Activated T-helper 1 cell treated with anti-CD3 and anti-CD28 coated beads, Interleukin-12 subunit alpha, Interleukin-12 subunit beta, Interleukin-2, Interleukin-4 antibody, amounts not matched to agents 30 ng/mL and 10 ng/mL and 1 ng/mL, durations not matched to agents 14 hours and 24 hours and 36 hours (primary cell): Measurements from ENCODE around the gene GARRE1. TPM values are rescaled to one million over a fixed set of nuclear protein-coding genes. Genes with fewer than 3 reads are reported as not detected.
"Not testable (repeated sequence)": the region's sequence is repeated elsewhere in the genome, so short reads cannot be mapped to it uniquely, and the experiment has no call there.

Experiments used
- DNase-seq: peaks from one replicate; pipeline ENCODE4 v3.0.0; 2021; ENCODE audit warnings: low spot score
- H3K27ac Mint-ChIP-seq: one replicate; pipeline ENCODE4 v1.8.0; 2021; ENCODE audit warnings: mild to moderate bottlenecking, mixed read lengths
- H3K27me3 Mint-ChIP-seq: one replicate; pipeline ENCODE4 v1.8.0; 2022; ENCODE audit warnings: mild to moderate bottlenecking, moderate library complexity, mixed read lengths; ENCODE audit not compliant: insufficient read depth
- H3K36me3 Mint-ChIP-seq: one replicate; pipeline ENCODE4 v1.8.0; 2021; ENCODE audit warnings: low read depth, mixed read lengths
- H3K4me1 Mint-ChIP-seq: one replicate; pipeline ENCODE4 v1.8.0; 2021; ENCODE audit warnings: low read depth, mixed read lengths
- H3K4me3 Mint-ChIP-seq: one replicate; pipeline ENCODE4 v1.8.0; 2021; ENCODE audit warnings: mild to moderate bottlenecking, moderate library complexity, mixed read lengths
- H3K9me3 Mint-ChIP-seq: one replicate; pipeline ENCODE4 v1.8.0; 2021; ENCODE audit warnings: mixed read lengths
- intact Hi-C: fragments of 100-400 bp; cut with micrococcal nuclease; formaldehyde crosslinking; loops from one replicate; pipeline ENCODE4 v1.15.1; 2024
- total RNA-seq: library from RNA; stranded (reverse); gene quantifications from 2 replicates; pipeline ENCODE4 v1.2.3, GENCODE V29; 2022

GARRE1 gene
- total RNA-seq, 1 donor from 2014 or later = 13.1 TPM

DNA sequence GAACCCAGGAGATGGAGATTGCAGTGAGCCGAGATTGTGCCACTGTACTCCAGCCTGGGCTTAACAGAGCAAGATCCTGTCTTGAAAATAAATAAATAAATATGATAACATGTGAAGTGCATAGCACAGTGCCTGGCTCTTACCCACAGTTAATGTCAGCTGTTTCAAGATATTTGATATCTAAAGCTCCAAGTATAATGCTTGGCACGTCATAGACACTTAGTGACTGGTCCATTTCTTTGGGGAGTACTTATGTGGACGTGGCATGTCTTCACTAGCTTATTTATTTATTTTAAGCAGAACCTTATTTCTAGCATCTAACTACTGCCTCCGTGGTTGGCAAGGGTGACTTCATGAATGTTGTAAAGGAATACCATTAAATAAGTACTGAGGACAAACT is 18.8 kb downstream of the GARRE1 start:
- intact Hi-C loops = no loop called here
- Mint-ChIP-seq H3K36me3 (peaks cover 19% of the 10 kb centered on the region), H3K27ac (no peak overlapping the region), H3K4me1 (peaks cover 22% of the 10 kb centered on the region), H3K27me3 (peaks cover 4% of the 10 kb centered on the region), H3K4me3 (no peak overlapping the region), H3K9me3 (no peaks in the 10 kb centered on the region)
- no peak for DNase-seq

DNA sequence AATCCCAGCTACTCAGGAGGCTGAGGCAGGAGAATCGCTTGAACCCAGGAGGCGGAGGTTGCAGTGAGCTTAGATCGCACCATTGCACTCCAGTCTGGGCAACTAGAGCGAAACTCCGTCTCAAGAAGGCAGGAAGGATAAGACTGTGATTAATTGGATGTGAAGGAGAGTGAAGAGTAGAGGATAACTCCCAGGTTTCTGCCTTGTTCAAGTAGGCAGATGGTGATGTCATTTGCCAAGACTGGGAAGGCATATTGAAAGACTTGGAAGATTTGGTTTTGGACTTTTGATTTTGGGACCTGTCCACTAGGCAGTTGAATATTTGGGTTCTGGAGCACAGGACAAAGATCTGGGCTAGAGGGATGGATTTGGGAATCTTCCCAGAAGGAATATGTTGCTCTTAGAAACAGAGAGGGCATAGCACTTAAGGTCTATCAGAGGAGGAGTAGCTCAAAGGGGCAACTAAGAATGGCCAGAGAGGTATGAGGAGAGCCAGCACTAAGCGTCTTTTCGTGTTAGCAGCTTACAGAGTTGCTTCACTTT is 20.0 kb downstream of the GARRE1 start:
- Mint-ChIP-seq H3K4me1 (peaks cover 22% of the 10 kb centered on the region), H3K36me3 (peaks cover 14% of the 10 kb centered on the region)
- intact Hi-C loops = no loop called here

DNA sequence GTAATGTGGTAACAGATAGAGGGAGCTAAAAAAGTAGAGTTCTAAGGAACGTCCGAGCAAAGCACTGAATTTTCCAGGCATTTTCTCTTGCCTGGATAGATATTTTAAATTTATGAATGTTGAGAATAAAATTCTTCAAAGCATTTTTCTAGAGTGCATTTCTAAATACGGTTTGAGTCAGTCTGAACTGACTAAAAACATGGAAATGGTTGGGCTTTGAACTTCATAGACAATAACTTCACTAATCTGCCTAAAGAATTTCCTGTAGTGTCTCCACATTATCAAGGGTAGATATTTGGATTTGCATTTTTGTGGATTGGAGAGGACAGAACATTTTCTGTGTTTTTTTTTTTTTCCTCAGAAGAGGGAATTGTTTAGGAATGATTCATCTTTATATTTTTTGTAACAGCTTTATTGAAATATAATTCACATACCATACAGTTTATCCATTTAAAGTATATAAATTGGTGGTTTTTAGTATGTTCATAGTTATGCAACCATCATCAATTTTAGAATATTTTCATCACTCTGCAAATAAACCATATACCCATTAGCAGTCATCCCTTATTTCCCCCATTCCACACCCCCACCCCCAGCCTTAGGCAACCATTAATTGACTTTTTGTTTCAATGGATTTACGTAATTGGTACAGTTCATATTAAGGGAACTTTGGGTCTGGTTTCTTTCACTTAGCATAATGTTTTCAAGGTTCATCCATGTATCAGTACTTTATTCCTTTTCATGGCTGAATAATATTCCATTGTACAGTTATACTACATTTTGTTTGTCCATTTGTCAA is 20.7 kb downstream of the GARRE1 start:
- H3K4me1 Mint-ChIP-seq = peaks cover 15% of the 10 kb centered on the region
- H3K27ac Mint-ChIP-seq = no peak overlapping the region
- H3K36me3 Mint-ChIP-seq = peaks cover 12% of the 10 kb centered on the region
- H3K4me3 Mint-ChIP-seq = no peak overlapping the region
- intact Hi-C loops = no loop called here
- DNase-seq = no peak
- H3K27me3 Mint-ChIP-seq = no peaks in the 10 kb centered on the region
- no peaks in the 10 kb centered on the region for H3K9me3 Mint-ChIP-seq

More for the DNA sequence above, 20.0 kb downstream of the GARRE1 start:
- DNase-seq = no peak
- no peak overlapping the region for H3K4me3 Mint-ChIP-seq
- H3K27ac Mint-ChIP-seq = no peak overlapping the region
- no peaks in the 10 kb centered on the region for H3K9me3 Mint-ChIP-seq
- no peaks in the 10 kb centered on the region for H3K27me3 Mint-ChIP-seq

DNA sequence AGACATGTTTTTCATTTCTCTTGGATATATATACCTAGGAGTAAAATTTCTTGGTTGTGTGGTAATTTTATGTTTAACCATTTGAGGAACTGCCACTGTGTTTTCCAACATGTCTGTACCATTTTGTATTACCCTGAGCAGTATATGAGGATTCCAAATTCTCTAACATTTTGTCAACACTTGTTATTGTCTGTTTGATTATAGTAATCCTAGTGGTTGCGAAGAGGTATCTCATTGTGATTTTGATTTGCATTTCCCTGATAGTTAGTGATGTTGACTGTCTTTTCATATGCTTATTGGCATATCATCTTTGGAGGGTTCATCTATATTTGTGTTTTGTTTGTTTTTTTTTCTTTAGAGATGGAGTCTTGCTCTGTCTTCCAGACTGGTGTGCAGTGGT is 21.4 kb downstream of the GARRE1 start:
- no peak overlapping the region for H3K4me3 Mint-ChIP-seq
- no peaks in the 10 kb centered on the region for H3K9me3 Mint-ChIP-seq
- intact Hi-C loops = no loop called here
- no peak overlapping the region for H3K27ac Mint-ChIP-seq
- DNase-seq = no peak
- peaks cover 9% of the 10 kb centered on the region for H3K4me1 Mint-ChIP-seq
- H3K36me3 Mint-ChIP-seq = peaks cover 6% of the 10 kb centered on the region
- no peaks in the 10 kb centered on the region for H3K27me3 Mint-ChIP-seq

DNA sequence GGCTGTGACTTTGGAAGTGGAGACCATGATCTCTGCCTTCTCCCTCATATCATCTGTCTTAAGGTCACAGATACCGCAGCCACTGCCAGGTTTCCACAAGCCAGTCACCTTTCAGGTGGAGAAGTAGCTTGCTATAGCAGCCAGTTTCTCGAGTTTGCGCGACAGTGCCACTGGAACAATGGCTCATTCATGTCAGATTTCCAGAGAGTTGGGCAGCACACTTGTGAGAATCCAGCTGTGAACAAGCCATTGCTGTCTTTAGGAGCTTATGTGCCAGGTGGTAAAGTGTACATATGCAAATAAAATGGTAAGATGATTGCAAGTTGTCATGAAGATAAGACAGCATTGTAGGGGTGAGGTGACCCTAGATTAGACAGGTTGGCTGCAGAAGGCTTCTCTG is 22.3 kb downstream of the GARRE1 start:
- Mint-ChIP-seq H3K4me3 (no peak overlapping the region), H3K9me3 (no peaks in the 10 kb centered on the region), H3K4me1 (peaks cover 6% of the 10 kb centered on the region), H3K36me3 (peaks cover 5% of the 10 kb centered on the region), H3K27ac (no peak overlapping the region), H3K27me3 (no peaks in the 10 kb centered on the region)
- DNase-seq = no peak
- intact Hi-C loops = no loop called here

DNA sequence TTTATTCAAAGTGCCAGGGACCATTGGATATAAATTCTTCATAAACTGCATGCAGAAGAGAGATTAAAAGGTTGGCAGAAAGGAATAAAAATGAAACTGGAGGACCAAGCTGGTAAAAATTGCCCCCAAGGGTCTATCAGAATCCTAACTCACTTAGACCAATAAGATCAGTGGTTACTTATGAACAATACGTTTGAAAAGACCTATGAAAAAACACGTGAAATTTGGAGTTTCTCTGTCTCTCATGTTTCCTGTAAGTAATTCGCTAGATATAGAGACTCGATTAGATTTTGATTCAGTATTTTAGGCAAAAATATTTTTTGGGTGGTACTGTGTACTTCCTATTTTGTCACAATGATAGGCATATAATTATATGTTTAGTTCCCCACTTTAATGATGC is 22.9 kb downstream of the GARRE1 start:
- no peaks in the 10 kb centered on the region for H3K27me3 Mint-ChIP-seq
- intact Hi-C loops = no loop called here
- no peaks in the 10 kb centered on the region for H3K9me3 Mint-ChIP-seq

DNA sequence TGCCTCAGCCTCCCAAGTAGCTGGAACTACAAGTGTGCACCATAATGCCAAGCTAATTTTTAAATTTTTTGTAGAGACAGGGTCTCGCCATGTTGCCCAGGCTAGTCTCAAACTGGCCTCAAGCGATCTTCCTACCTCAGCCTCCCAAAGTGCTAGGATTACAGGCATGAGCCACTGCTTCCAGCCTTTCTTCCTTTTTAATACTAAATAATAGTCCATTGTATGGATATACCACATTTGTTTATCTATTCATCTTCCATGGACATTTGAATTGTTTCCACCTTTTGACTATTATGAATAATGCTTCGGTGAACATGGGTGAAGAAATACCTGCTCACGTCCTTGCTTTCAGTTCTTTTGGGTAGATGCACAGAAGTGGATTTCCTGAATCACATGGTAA is 24.4 kb downstream of the GARRE1 start:
- peaks cover 13% of the 10 kb centered on the region for H3K4me1 Mint-ChIP-seq
- no peaks in the 10 kb centered on the region for H3K9me3 Mint-ChIP-seq
- DNase-seq = no peak
- no peaks in the 10 kb centered on the region for H3K27me3 Mint-ChIP-seq
- no peak overlapping the region for H3K27ac Mint-ChIP-seq
- peaks cover under 1% of the 10 kb centered on the region for H3K36me3 Mint-ChIP-seq
- H3K4me3 Mint-ChIP-seq = no peak overlapping the region
- intact Hi-C loops = no loop called here

More for the DNA sequence above, 22.9 kb downstream of the GARRE1 start:
- H3K4me3 Mint-ChIP-seq = no peak overlapping the region
- no peak for DNase-seq
- H3K4me1 Mint-ChIP-seq = peaks cover 6% of the 10 kb centered on the region
- H3K27ac Mint-ChIP-seq = no peak overlapping the region
- peaks cover 3% of the 10 kb centered on the region for H3K36me3 Mint-ChIP-seq

DNA sequence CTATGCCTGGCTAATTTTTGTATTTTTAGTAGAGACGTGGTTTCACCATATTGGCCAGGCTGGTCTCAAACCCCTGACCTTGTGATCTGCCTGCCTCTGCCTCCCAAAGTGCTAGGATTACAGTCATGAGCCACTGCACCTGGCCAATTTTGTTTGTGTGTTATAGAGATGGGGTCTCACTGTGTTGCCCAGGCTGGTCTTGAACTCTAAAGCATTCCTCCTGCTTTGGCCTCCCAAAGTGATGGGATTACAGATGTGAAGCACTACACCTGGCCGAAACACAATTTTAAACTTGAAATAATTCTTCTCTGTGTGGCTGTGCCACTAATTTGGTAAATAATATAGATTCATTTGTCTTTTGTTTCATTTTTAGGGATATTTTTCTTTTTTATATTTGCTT is 27.1 kb downstream of the GARRE1 start:
- H3K4me1 Mint-ChIP-seq = peaks cover 11% of the 10 kb centered on the region
- H3K9me3 Mint-ChIP-seq, H3K27ac Mint-ChIP-seq, intact Hi-C loops, DNase-seq, H3K4me3 Mint-ChIP-seq, H3K27me3 Mint-ChIP-seq, H3K36me3 Mint-ChIP-seq: not testable (repeated sequence)

DNA sequence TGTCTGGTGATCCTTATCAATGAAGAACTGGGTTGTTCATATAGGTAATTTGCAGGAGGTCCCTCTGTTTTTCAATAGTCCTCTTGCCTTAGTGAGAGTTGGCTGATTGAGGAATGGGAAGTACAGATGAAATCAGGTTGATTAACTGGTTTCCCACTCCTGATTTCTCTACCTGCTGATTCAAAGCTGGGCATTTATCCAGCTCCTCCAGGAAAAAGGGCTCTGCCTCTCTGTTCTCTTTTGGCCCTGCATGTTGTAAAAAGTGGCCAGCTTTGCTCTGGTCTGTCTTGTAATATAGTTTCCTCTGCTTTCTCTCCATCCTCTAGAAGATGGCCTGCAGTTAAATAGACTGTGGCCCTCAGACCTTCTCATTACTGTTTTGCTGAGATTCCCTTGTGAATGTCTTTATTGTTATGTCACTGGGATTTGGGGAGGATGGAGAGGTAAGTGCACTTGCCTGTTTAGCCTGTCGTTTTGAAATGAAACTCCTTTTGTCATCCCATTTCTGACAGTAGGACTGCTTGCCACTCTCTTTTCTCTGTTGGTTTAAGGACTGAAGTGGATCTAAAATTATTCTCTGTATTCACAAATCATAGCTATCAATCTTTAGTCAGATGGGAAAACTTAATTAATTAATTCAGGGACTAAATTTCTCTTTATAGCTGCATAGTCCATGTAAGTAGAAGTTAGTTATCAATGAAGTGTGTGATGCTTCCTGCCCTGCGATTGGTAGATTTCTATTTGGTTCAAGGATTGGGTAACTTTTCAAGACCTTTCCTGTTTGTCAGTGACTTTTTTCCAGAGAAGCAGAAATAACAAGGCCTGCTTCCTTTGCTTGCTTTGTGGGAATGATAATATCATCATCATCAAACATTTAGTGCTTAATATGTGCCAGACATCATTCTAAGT is 28.5 kb downstream of the GARRE1 start:
- Mint-ChIP-seq H3K27ac (no peak overlapping the region), H3K27me3 (no peaks in the 10 kb centered on the region), H3K4me3 (no peak overlapping the region), H3K36me3 (no peaks in the 10 kb centered on the region), H3K4me1 (peaks cover 14% of the 10 kb centered on the region), H3K9me3 (no peaks in the 10 kb centered on the region)
- no peak for DNase-seq
- intact Hi-C loops = no loop called here

DNA sequence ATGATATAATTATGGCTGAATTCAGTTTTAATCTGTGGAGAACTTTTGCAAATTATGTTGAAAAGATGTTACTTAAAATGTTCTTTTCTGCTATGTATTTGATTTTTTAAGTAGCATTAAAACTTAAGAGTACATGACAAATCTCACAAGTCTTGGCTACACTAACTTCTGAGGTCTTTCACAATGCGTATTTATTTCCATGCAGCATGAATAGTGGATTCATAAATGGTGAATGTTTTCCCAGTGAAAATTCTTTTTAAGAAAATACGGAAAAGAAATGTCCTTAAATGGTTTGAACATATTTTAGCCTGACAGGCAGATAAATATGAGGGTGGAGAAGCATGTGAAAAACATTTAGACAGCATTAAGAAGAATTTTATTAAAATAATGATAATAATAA is 30.2 kb downstream of the GARRE1 start:
- Mint-ChIP-seq H3K36me3 (peaks cover 2% of the 10 kb centered on the region), H3K4me3 (no peak overlapping the region), H3K27me3 (no peaks in the 10 kb centered on the region), H3K4me1 (peaks cover 23% of the 10 kb centered on the region), H3K27ac (no peak overlapping the region), H3K9me3 (no peaks in the 10 kb centered on the region)
- intact Hi-C loops = no loop called here
- DNase-seq = no peak

DNA sequence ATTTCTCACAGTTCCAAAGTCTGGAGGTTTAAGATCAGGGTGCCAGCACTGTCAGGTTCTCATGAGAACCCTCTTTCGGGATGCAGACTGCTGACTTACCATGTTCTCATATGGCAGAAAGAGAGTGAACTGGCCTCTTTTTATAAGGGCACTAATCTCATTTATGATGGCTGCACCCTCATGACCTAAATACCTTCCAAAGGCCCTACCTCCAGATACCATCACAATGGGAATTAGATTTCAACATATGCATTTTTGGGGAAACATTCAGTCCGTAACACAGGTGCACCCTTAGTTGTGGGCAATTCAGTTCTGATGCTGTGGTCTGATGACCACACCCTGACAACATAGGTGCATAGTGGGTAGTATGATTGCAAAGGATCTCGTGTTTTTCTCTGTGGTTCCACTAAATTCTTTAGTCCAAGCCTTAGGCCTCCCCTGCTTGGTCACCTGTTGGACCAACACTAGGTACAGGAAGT is 33.3 kb downstream of the GARRE1 start:
- H3K27ac Mint-ChIP-seq = no peak overlapping the region
- intact Hi-C loops = no loop called here
- H3K27me3 Mint-ChIP-seq = no peaks in the 10 kb centered on the region
- DNase-seq = no peak
- peaks cover 20% of the 10 kb centered on the region for H3K4me1 Mint-ChIP-seq
- H3K4me3 Mint-ChIP-seq = no peak overlapping the region
- H3K36me3 Mint-ChIP-seq = peaks cover 2% of the 10 kb centered on the region
- H3K9me3 Mint-ChIP-seq = no peaks in the 10 kb centered on the region

DNA sequence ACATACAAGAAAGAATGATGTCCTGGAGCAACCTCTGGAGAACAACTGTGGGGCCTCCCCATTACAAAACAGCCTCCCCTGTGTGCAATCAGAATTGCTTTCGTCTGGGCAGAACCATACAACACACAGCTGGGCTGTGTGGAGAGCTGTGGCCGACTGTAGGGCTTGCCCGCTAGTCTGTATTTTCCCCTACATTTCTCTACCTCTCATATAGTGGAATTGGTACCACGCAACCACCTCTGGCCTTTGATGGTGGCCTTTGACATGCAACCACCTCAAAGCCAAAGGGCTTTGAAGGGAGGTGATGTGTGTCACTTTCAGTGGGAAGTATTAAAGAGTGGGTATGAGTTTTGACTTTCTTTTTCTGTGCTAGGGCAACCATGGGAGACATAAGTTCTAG is 34.0 kb downstream of the GARRE1 start:
- Mint-ChIP-seq H3K36me3 (peaks cover 2% of the 10 kb centered on the region), H3K27ac (no peak overlapping the region), H3K9me3 (no peaks in the 10 kb centered on the region), H3K27me3 (no peaks in the 10 kb centered on the region), H3K4me3 (no peak overlapping the region), H3K4me1 (peaks cover 13% of the 10 kb centered on the region)
- no peak for DNase-seq
- intact Hi-C loops = no loop called here

DNA sequence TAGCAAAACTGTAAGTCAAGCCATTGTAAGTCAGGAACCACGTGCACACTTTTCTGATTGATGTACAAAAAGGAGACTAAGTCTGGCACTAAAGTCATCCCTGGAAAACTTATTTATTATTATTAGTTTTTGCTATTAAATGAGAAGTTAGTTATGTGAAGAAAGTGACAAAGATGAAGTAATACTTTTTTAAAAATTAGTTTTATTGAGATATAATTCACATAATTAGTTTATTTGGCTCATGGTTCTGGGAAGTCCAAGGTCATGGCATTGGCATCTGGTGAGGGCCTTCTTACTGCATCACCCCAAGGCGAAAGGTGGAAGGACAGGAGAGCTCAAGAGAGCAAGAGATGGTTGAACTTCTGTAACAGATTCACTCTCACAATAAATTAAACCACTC is 36.9 kb downstream of the GARRE1 start:
- Mint-ChIP-seq H3K4me1 (peaks cover 12% of the 10 kb centered on the region), H3K27ac (no peak overlapping the region), H3K36me3 (peaks cover 2% of the 10 kb centered on the region), H3K4me3 (no peak overlapping the region), H3K27me3 (no peaks in the 10 kb centered on the region), H3K9me3 (no peaks in the 10 kb centered on the region)
- intact Hi-C loops = no loop called here
- DNase-seq = no peak
